Glutamatergic neuron (in vitro differentiated cells): ENCODE data around the gene MAN1A1. TPM values are rescaled to one million over a fixed set of nuclear protein-coding genes. Genes with fewer than 3 reads are reported as not detected.

ENCODE experiments used
- DNase-seq: peaks from one replicate; pipeline ENCODE4 v3.0.0; 2022
- H3K27ac Mint-ChIP-seq: one replicate; pipeline ENCODE4 v1.8.0; 2020; ENCODE audit warnings: mild to moderate bottlenecking, mixed read lengths, inconsistent platforms; ENCODE audit not compliant: unreplicated experiment
- H3K27me3 Mint-ChIP-seq: one replicate; pipeline ENCODE4 v1.8.0; 2020; ENCODE audit warnings: mild to moderate bottlenecking, moderate library complexity, mixed read lengths, inconsistent platforms; ENCODE audit not compliant: unreplicated experiment
- H3K36me3 Mint-ChIP-seq: one replicate; pipeline ENCODE4 v1.8.0; 2020; ENCODE audit warnings: mild to moderate bottlenecking, mixed read lengths, inconsistent platforms; ENCODE audit not compliant: unreplicated experiment
- H3K4me1 Mint-ChIP-seq: one replicate; pipeline ENCODE4 v1.8.0; 2020; ENCODE audit warnings: mild to moderate bottlenecking, low read depth, mixed read lengths, inconsistent platforms; ENCODE audit not compliant: unreplicated experiment
- H3K4me3 Mint-ChIP-seq: one replicate; pipeline ENCODE4 v1.8.0; 2020; ENCODE audit warnings: mild to moderate bottlenecking, mixed read lengths, inconsistent platforms; ENCODE audit not compliant: unreplicated experiment
- H3K9me3 Mint-ChIP-seq: one replicate; pipeline ENCODE4 v1.8.0; 2020; ENCODE audit warnings: mild to moderate bottlenecking, moderate library complexity, mixed read lengths, inconsistent platforms; ENCODE audit not compliant: unreplicated experiment
- total RNA-seq: library from RNA; stranded (reverse); fragmentation: NEBNext Ultra II Directional; extraction: Animal tissue kit (Norgen Biotek cat#: 25700); gene quantifications from one replicate; pipeline ENCODE4 v1.2.1, GENCODE V29; 2021; ENCODE audit not compliant: unreplicated experiment
- TF ChIP-seq, protein P1 (sequence below): fragments of 200-600 bp; sonication (generic); IDR thresholded peaks from one replicate; pipeline ENCODE4 v1.5.0; 2021; ENCODE audit not compliant: partially characterized antibody, unreplicated experiment

Gene MAN1A1
- total RNA-seq, 1 donor from 2014 or later: 10.5 TPM

DNA sequence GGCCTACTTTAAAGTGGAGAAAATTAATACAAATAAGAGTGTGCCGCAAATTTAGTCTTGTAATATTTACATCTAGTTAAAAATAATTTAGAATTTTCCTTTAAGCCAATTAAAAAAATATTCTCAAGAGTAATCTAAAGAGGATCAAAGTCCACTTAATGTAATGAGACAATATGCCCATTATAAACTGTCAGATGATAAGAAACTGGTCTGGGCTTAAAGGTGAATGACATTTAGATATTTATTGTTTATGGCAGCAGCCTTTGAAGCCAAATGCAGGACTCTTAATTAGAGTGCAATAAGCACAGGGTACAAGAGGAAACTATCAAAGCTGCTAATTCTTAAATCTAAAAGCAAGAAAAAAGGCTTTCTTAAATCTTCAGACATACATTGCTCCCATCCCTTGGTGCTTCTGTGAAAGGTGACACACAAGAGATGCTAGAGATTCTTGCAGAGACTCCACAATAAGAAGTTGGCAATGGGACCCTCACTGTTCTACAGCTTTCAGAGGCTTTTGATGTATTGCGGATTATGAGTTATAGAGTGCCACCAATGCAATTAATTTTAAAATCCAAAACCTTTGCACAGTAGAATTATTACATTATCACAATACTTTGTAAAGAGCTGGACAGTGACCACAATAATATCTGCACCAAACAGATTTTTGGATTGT, 116.1 kb downstream of the MAN1A1 start:
- H3K4me1 Mint-ChIP-seq: peaks cover 11% of the 10 kb centered on the region
- no peaks in the 10 kb centered on the region for H3K27me3 Mint-ChIP-seq
- H3K9me3 Mint-ChIP-seq: no peaks in the 10 kb centered on the region
- no peak overlapping the region for H3K27ac Mint-ChIP-seq
- TF ChIP-seq, protein P1, sequence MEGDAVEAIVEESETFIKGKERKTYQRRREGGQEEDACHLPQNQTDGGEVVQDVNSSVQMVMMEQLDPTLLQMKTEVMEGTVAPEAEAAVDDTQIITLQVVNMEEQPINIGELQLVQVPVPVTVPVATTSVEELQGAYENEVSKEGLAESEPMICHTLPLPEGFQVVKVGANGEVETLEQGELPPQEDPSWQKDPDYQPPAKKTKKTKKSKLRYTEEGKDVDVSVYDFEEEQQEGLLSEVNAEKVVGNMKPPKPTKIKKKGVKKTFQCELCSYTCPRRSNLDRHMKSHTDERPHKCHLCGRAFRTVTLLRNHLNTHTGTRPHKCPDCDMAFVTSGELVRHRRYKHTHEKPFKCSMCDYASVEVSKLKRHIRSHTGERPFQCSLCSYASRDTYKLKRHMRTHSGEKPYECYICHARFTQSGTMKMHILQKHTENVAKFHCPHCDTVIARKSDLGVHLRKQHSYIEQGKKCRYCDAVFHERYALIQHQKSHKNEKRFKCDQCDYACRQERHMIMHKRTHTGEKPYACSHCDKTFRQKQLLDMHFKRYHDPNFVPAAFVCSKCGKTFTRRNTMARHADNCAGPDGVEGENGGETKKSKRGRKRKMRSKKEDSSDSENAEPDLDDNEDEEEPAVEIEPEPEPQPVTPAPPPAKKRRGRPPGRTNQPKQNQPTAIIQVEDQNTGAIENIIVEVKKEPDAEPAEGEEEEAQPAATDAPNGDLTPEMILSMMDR: no peak
- peaks cover 9% of the 10 kb centered on the region for H3K36me3 Mint-ChIP-seq
- DNase-seq: no peak
- no peak overlapping the region for H3K4me3 Mint-ChIP-seq

DNA sequence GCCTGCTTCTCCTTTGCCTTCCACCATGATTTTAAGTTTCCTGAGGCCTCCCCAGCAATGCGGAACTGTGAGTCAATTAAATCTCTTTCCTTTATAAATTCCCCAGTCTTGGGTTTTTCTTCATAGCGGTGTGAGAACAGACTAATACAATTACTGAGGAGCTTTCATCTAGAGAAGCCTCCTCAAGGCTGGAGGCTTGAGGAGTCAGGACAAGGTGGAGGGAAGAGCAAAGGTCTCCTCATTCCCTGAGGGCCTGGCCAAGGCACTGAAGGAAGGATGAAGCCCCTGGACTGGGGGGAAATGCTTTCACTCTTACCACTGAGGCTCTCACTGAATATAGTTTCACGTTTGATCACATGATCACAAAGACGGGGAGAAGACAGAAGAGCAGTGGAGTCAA, 118.2 kb downstream of the MAN1A1 start:
- Mint-ChIP-seq H3K4me3 (no peak overlapping the region), H3K36me3 (no peaks in the 10 kb centered on the region), H3K27ac (no peak overlapping the region), H3K4me1 (peaks cover 11% of the 10 kb centered on the region), H3K27me3 (no peaks in the 10 kb centered on the region), H3K9me3 (no peaks in the 10 kb centered on the region)
- TF ChIP-seq, protein P1: no peak
- DNase-seq: no peak

DNA sequence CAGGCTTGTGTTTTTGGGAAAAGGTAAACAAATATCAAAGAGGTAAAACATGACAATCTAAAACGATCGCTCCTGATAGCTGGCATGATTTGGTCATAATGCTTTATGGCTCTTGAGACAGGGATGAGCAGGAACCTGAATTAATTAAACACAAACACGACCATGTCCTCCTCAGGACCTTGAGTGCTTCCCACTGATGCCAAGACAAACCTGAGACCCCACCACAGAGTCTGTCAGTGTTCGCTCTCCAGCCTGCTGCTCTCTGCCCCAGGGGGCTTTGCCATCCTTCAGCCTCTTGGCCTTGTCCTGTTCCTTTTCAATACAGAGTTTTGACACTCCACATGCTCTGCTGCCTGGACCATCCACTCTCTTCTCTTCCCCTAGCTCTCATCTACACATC, 119.4 kb downstream of the MAN1A1 start:
- peaks cover 18% of the 10 kb centered on the region for H3K4me1 Mint-ChIP-seq
- TF ChIP-seq, protein P1: no peak
- no peaks in the 10 kb centered on the region for H3K27me3 Mint-ChIP-seq
- no peaks in the 10 kb centered on the region for H3K36me3 Mint-ChIP-seq
- no peak overlapping the region for H3K4me3 Mint-ChIP-seq
- H3K27ac Mint-ChIP-seq: no peak overlapping the region
- no peak for DNase-seq
- H3K9me3 Mint-ChIP-seq: no peaks in the 10 kb centered on the region

DNA sequence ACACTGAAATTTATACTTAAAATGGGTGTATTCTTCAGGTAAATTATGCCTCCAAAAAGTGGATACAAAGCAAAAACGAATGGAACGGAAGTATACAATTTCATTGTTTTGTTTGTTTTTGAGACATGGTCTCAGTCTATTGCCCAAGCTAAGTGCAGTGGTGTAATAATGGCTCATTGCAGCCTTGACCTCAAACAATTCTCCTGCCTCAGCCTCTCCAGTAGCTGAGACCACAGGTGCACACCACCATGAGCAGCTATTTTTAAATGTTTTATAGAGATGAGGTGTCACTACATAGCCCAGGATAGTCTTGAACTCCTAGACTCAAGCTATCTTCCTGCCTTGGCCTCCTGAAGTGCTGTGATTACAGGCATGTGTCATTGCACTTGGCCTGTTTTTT, 122.2 kb downstream of the MAN1A1 start:
- Mint-ChIP-seq H3K9me3 (no peaks in the 10 kb centered on the region), H3K4me1 (peaks cover 21% of the 10 kb centered on the region), H3K27ac (no peak overlapping the region), H3K4me3 (no peak overlapping the region), H3K27me3 (no peaks in the 10 kb centered on the region), H3K36me3 (no peaks in the 10 kb centered on the region)
- TF ChIP-seq, protein P1: no peak
- DNase-seq: no peak

DNA sequence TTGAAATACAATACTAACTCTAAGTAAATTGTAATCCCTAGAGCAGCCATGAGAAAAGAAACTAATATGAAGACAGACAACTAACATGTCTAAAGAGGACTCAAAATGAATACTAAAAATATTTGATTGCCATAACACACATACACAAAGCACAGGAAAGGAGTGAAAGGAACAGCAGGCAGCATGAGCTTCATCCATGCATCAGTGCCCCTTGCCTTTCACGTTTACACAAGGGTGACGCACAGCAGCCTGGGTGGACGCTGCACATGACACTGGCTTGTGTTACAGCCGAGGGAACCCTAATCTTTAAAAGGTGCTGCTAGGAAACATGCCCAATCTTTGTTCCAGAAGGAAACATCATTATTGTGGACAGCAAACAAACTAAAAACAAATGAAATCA, 123.5 kb downstream of the MAN1A1 start:
- TF ChIP-seq, protein P1: no peak
- H3K4me3 Mint-ChIP-seq: no peak overlapping the region
- H3K36me3 Mint-ChIP-seq: no peaks in the 10 kb centered on the region
- no peaks in the 10 kb centered on the region for H3K27me3 Mint-ChIP-seq
- no peaks in the 10 kb centered on the region for H3K9me3 Mint-ChIP-seq
- peak overlapping the region; percentile 9 for H3K27ac Mint-ChIP-seq
- peak; percentile 29 for DNase-seq
- peaks cover 17% of the 10 kb centered on the region for H3K4me1 Mint-ChIP-seq
